CD14-positive monocyte (primary cell): ENCODE data around the gene ZC3HAV1. TPM values are rescaled to one million over a fixed set of nuclear protein-coding genes. Genes with fewer than 3 reads are reported as not detected.
A peak's percentile ranks its signal among the peaks of the same experiment; 100 is the strongest.

Source experiments
- DNase-seq, 3 donors: peaks; one replicate each; pipeline ENCODE4 v3.0.0-alpha.2; 2011 to 2022
- H2AFZ ChIP-seq: 2 replicates; pipeline ENCODE4 v1.6.0; 2012; ENCODE audit warnings: mild to moderate bottlenecking, low read depth, low read length, inconsistent platforms; ENCODE audit not compliant: insufficient read depth, poor library complexity, severe bottlenecking
- H3K27ac ChIP-seq, 2 donors: 1 replicate in 1 of 2; 2 replicates in 1 of 2; pipeline ENCODE4 v1.5.1; 2012 to 2013; ENCODE audit warnings: low read length in 2 of 2, control low read depth in 1 of 2, inconsistent platforms in 1 of 2, low read depth in 1 of 2, mild to moderate bottlenecking in 1 of 2
- H3K27me3 ChIP-seq, 2 donors: one replicate each; pipeline versions ENCODE4 v1.6.0 to v1.6.1; 2011 to 2013; ENCODE audit warnings: low read length in 2 of 2; ENCODE audit not compliant: control insufficient read depth in 2 of 2, insufficient read depth in 2 of 2
- H3K36me3 ChIP-seq, 2 donors: replicated peaks in 1 of 2; 1 replicate in 1 of 2; 2 replicates in 1 of 2; pipeline versions ENCODE4 v1.5.1 to v1.6.1; 2012 to 2013; ENCODE audit warnings: low read length in 2 of 2, control low read depth in 1 of 2, inconsistent platforms in 1 of 2, mild to moderate bottlenecking in 1 of 2; ENCODE audit not compliant: insufficient read depth in 2 of 2, control insufficient read depth in 1 of 2
- H3K4me1 ChIP-seq, 2 donors: 1 replicate in 1 of 2; 2 replicates in 1 of 2; pipeline versions ENCODE4 v1.5.1 to v1.6.1; 2012 to 2013; ENCODE audit warnings: low read length in 2 of 2, control low read depth in 1 of 2, inconsistent platforms in 1 of 2, mild to moderate bottlenecking in 1 of 2, moderate library complexity in 1 of 2; ENCODE audit not compliant: insufficient read depth in 2 of 2, control insufficient read depth in 1 of 2
- H3K4me2 ChIP-seq: replicated peaks from 2 replicates; pipeline ENCODE3; 2012; ENCODE audit warnings: low read length, moderate library complexity, mild to moderate bottlenecking; ENCODE audit not compliant: poor library complexity, severe bottlenecking; ENCODE audit errors: extremely low read depth
- H3K4me3 ChIP-seq, 3 experiments: fragments of 200-600 bp in 1 of 3; sonication (generic) in 1 of 3; replicated peaks in 1 of 3; 1 replicate in 2 of 3; 2 replicates in 1 of 3; pipeline ENCODE4 v1.5.1; 2011 to 2013; ENCODE audit warnings: low read length in 3 of 3, mild to moderate bottlenecking in 3 of 3, control low read depth in 2 of 3, low read depth in 2 of 3, inconsistent platforms in 1 of 3, moderate library complexity in 1 of 3
- H3K79me2 ChIP-seq: 2 replicates; pipeline ENCODE4 v1.6.0; 2012; ENCODE audit warnings: mild to moderate bottlenecking, control low read depth, inconsistent platforms, low read length, moderate library complexity; ENCODE audit not compliant: insufficient read depth
- H3K9ac ChIP-seq: 2 replicates; pipeline ENCODE4 v1.6.0; 2017; ENCODE audit warnings: low read length, mild to moderate bottlenecking; ENCODE audit not compliant: insufficient read depth, poor library complexity, severe bottlenecking
- H3K9me3 ChIP-seq, 2 donors: replicated peaks in 1 of 2; 1 replicate in 1 of 2; 2 replicates in 1 of 2; pipeline versions ENCODE4 v1.5.1 to v1.6.1; 2012 to 2013; ENCODE audit warnings: low read length in 2 of 2, control low read depth in 1 of 2; ENCODE audit not compliant: control insufficient read depth in 1 of 2, insufficient read depth in 1 of 2
- H4K20me1 ChIP-seq: 2 replicates; pipeline ENCODE4 v1.6.0; 2012; ENCODE audit warnings: mild to moderate bottlenecking, low read length, control low read depth, moderate library complexity; ENCODE audit not compliant: insufficient read depth
- H3K27ac Mint-ChIP-seq, 7 donors: one replicate each; pipeline ENCODE4 v1.8.0; 2020; ENCODE audit warnings: mild to moderate bottlenecking in 7 of 7, mixed read lengths in 7 of 7, moderate library complexity in 6 of 7, inconsistent platforms in 2 of 7
- H3K27me3 Mint-ChIP-seq, 3 donors: one replicate each; pipeline ENCODE4 v1.8.0; 2021 to 2022; ENCODE audit warnings: low read depth in 3 of 3, mild to moderate bottlenecking in 3 of 3, mixed read lengths in 3 of 3, moderate library complexity in 3 of 3, inconsistent platforms in 1 of 3
- H3K36me3 Mint-ChIP-seq, 2 donors: one replicate each; pipeline ENCODE4 v1.8.0; 2020; ENCODE audit warnings: mixed read lengths in 2 of 2, inconsistent platforms in 1 of 2, mild to moderate bottlenecking in 1 of 2
- H3K4me1 Mint-ChIP-seq: one replicate; pipeline ENCODE4 v1.8.0; 2020; ENCODE audit warnings: mild to moderate bottlenecking, mixed read lengths
- H3K4me3 Mint-ChIP-seq, 2 donors: one replicate each; pipeline ENCODE4 v1.8.0; 2020; ENCODE audit warnings: mild to moderate bottlenecking in 2 of 2, mixed read lengths in 2 of 2, moderate library complexity in 1 of 2
- H3K9me3 Mint-ChIP-seq, 7 donors: one replicate each; pipeline ENCODE4 v1.8.0; 2020 to 2022; ENCODE audit warnings: mixed read lengths in 7 of 7, mild to moderate bottlenecking in 6 of 7, moderate library complexity in 6 of 7, inconsistent platforms in 2 of 7
- CTCF ChIP-seq: fragments of 200-600 bp; IDR thresholded peaks from one replicate; pipeline ENCODE4 v1.8.0; 2022; ENCODE audit warnings: antibody characterized with exemption, mild to moderate bottlenecking
- WGBS: methylation state at CpG from one replicate; pipeline ENCODE4 v1.1.5; 2013; ENCODE audit warnings: missing lambda C conversion rate; ENCODE audit not compliant: insufficient coverage; 5-methylcytosine and 5-hydroxymethylcytosine counted together
- intact Hi-C, 2 donors: fragments of 100-400 bp; cut with micrococcal nuclease; formaldehyde crosslinking; loops; one replicate each; pipeline versions ENCODE4 v1.15.0 to v1.15.1; 2023
- polyA plus RNA-seq, 3 donors: library from polyadenylated mRNA; depleted of rRNA in 1 of 3; unstranded in 2 of 3; stranded (reverse) in 1 of 3; fragments of 300-500 nt in 2 of 3; fragments of >200 nt in 1 of 3; fragmentation: Illumina TruSeq in 2 of 3; gene quantifications; 1 replicate in 2 of 3; 2 replicates in 1 of 3; pipeline ENCODE4 v1.2.3, GENCODE V29; 2012 to 2021

ZC3HAV1 gene
- polyA plus RNA-seq, 3 donors, result 20.7 to 30.2 (median 21.2) TPM

- Mint-ChIP-seq H3K4me3 (no peak overlapping the region), H3K27ac (no peak overlapping the region), H3K27me3 (peaks cover 0 to 6% (median 2%) of the 10 kb centered on the region in 3 donors), H3K36me3 (peaks cover 0 to 2% of the 10 kb centered on the region in 2 donors), H3K4me1 (no peaks in the 10 kb centered on the region), H3K9me3 (peaks cover 0 to 3% (median 0%) of the 10 kb centered on the region in 7 donors)
- no peak for TF ChIP-seq CTCF
- WGBS, result 100% methylated on average over 1 of the region's 3 CpGs
- Histone ChIP-seq H3K36me3 (no peaks in the 10 kb centered on the region), H2AFZ (peak overlapping the region; percentile 6), H3K4me1 (no peaks in the 10 kb centered on the region), H3K27me3 (no peaks in the 10 kb centered on the region), H3K9me3 (no peaks in the 10 kb centered on the region), H3K9ac (no peak overlapping the region), H3K79me2 (no peaks in the 10 kb centered on the region), H3K4me2 (no peak overlapping the region), H3K4me3 (no peak overlapping the region), H4K20me1 (no peaks in the 10 kb centered on the region), H3K27ac (no peak overlapping the region)
- no peak for DNase-seq
- intact Hi-C loops, result no loop called here
Observed at GRCh38 chr7:139018910-139019309, 90.6 kb downstream of the ZC3HAV1 start.

GRCh38 chr7:139016931-139017511, 92.5 kb downstream of the ZC3HAV1 start:
- no peaks in the 10 kb centered on the region for H4K20me1 ChIP-seq
- no peak overlapping the region for H3K4me3 ChIP-seq
- no peaks in the 10 kb centered on the region for H3K4me1 Mint-ChIP-seq
- peak overlapping the region in 1 of 7 donors; percentile 46 for H3K27ac Mint-ChIP-seq
- H3K9ac ChIP-seq, result no peak overlapping the region
- no peaks in the 10 kb centered on the region for H3K79me2 ChIP-seq
- H2AFZ ChIP-seq, result no peak overlapping the region
- no peak overlapping the region for H3K4me3 Mint-ChIP-seq
- H3K9me3 ChIP-seq, result no peaks in the 10 kb centered on the region
- intact Hi-C loops, result no loop called here
- TF ChIP-seq CTCF, result peak; percentile 69
- H3K36me3 Mint-ChIP-seq, result no peaks in the 10 kb centered on the region
- H3K27me3 Mint-ChIP-seq, result peaks cover 0 to 6% (median 2%) of the 10 kb centered on the region in 3 donors
- H3K4me1 ChIP-seq, result no peaks in the 10 kb centered on the region
- H3K9me3 Mint-ChIP-seq, result peaks cover 0 to 7% (median 0%) of the 10 kb centered on the region in 7 donors
- H3K27ac ChIP-seq, result no peak overlapping the region
- H3K36me3 ChIP-seq, result no peaks in the 10 kb centered on the region
- H3K4me2 ChIP-seq, result no peak overlapping the region
- WGBS, result 29% methylated on average over 5 of the region's 7 CpGs
- H3K27me3 ChIP-seq, result no peaks in the 10 kb centered on the region
- DNase-seq, result peak in 2 of 3 donors; percentile 28 to 30
